GM18861 (cell line): ENCODE results near the gene FOXK2.

Experiments
- ATAC-seq: cut with Tn5 transposase; IDR thresholded peaks from one replicate; pipeline ENCODE4 v1.9.1; 2021; ENCODE audit not compliant: unreplicated experiment

FOXK2 gene

GRCh38 chr17:82518826-82519810 lies at the start of gene FOXK2:
FOXK2 (plus strand) TSS chr17:82519732; CDS start chr17:82519889, 157 bp downstream.
- ATAC-seq, result peak; percentile 89

GRCh38 chr17:82470065-82470464 lies 49.5 kb upstream of the FOXK2 start:
- no peak for ATAC-seq

- ATAC-seq, result no peak
These were observed 45.1 kb upstream of the FOXK2 start for GRCh38 chr17:82474223-82475010.

- ATAC-seq, result no peak
These were observed 44.1 kb upstream of the FOXK2 start for GRCh38 chr17:82475458-82475857.

- ATAC-seq, result no peak
These were observed 41.6 kb upstream of the FOXK2 start for GRCh38 chr17:82477934-82478333.

- no peak for ATAC-seq
These were observed 39.9 kb upstream of the FOXK2 start for GRCh38 chr17:82479602-82480001.

- no peak for ATAC-seq
These were observed 39.2 kb upstream of the FOXK2 start for GRCh38 chr17:82480318-82480717.

GRCh38 chr17:82483204-82483660 lies 36.3 kb upstream of the FOXK2 start:
- no peak for ATAC-seq

- no peak for ATAC-seq
These were observed 35.7 kb upstream of the FOXK2 start for GRCh38 chr17:82483836-82484235.

- no peak for ATAC-seq
These were observed 33.1 kb upstream of the FOXK2 start for GRCh38 chr17:82486231-82487094.

- ATAC-seq, result no peak
These were observed 31.6 kb upstream of the FOXK2 start for GRCh38 chr17:82487910-82488309.

- no peak for ATAC-seq
These were observed 30.4 kb upstream of the FOXK2 start for GRCh38 chr17:82489117-82489516.

GRCh38 chr17:82489851-82490511 lies 29.6 kb upstream of the FOXK2 start:
- no peak for ATAC-seq

GRCh38 chr17:82490512-82491195 lies 28.9 kb upstream of the FOXK2 start:
- no peak for ATAC-seq

- ATAC-seq, result no peak
These were observed 28.4 kb upstream of the FOXK2 start for GRCh38 chr17:82491196-82491530.

- ATAC-seq, result no peak
These were observed 28.0 kb upstream of the FOXK2 start for GRCh38 chr17:82491533-82491932.

GRCh38 chr17:82492643-82493225 lies 26.8 kb upstream of the FOXK2 start:
- no peak for ATAC-seq

- ATAC-seq, result no peak
These were observed 26.2 kb upstream of the FOXK2 start for GRCh38 chr17:82493226-82493781.
